ENCODE measurements around the gene CEACAM21. TPM values are rescaled to one million over a fixed set of nuclear protein-coding genes. Genes with fewer than 3 reads are reported as not detected.

Gene CEACAM21
- not detected in 2 replicates for total RNA-seq

DNA sequence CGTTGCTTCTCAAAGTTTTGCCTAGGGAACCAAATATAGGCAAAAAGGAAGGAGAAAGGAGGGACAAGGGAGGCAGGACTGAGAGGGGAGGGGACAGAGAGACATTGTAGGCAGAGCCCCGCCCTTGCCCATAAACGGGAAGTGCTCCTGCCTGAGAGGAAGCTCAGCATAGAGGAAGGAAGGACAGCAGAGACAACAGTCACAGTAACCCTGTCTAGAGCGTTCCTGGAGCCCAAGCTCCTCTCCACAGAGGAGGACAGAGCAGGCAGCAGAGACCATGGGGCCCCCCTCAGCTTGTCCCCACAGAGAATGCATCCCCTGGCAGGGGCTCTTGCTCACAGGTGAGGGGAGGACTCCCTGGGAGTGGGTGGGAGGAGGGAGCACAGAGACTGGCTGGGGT lies at the start of gene CEACAM21:
CEACAM21 (plus strand) TSS at position 169 of the 400 bp plus-strand sequence; CDS start at position 278, 109 bp downstream.

GRCh38 chr19:41626877-41627276 lies 50.9 kb downstream of the CEACAM21 start, which contains the start of gene CEACAM4:
Gene CEACAM4 (minus strand): TSS chr19:41627074. CDS start chr19:41626963, 111 bp downstream.

Other genes starting within 250 kb of the CEACAM21 start
- gene TGFB1, start 222.2 kb upstream of the CEACAM21 start, total RNA-seq, result 24.7 and 38.9 TPM in 2 replicates
- 2.9 and 3.7 TPM in 2 replicates for gene B9D2, start 212.0 kb upstream of the CEACAM21 start, total RNA-seq
- 10.2 and 16.6 TPM in 2 replicates for gene TMEM91, start 199.6 kb upstream of the CEACAM21 start, total RNA-seq
- gene EXOSC5, start 178.8 kb upstream of the CEACAM21 start, total RNA-seq, result 17.7 and 31.6 TPM in 2 replicates
- 34.8 and 47.7 TPM in 2 replicates for gene BCKDHA, start 178.3 kb upstream of the CEACAM21 start, total RNA-seq
- gene B3GNT8, start 148.8 kb upstream of the CEACAM21 start, total RNA-seq, result 1.8 and 7.6 TPM in 2 replicates
- 31.8 and 46.6 TPM in 2 replicates for gene DMAC2, start 136.3 kb upstream of the CEACAM21 start, total RNA-seq
- gene ERICH4, start 133.0 kb upstream of the CEACAM21 start, total RNA-seq, result not detected in 2 replicates
- gene CEACAM4, start 50.9 kb downstream of the CEACAM21 start, total RNA-seq, result not detected in 2 replicates
- gene CEACAM7, start 112.1 kb downstream of the CEACAM21 start, total RNA-seq, result not detected in 2 replicates
- gene CEACAM5, start 132.5 kb downstream of the CEACAM21 start, total RNA-seq, result not detected in 2 replicates
- gene CEACAM6, start 179.4 kb downstream of the CEACAM21 start, total RNA-seq, result not detected in 2 replicates
- gene CEACAM3, start 220.4 kb downstream of the CEACAM21 start, total RNA-seq, result not detected in 2 replicates